H1 (cell line): ENCODE results near the gene ZC3H14. TPM values are rescaled to one million over a fixed set of nuclear protein-coding genes. Genes with fewer than 3 reads are reported as not detected.

Source experiments
- ASH2L ChIP-seq: fragments of 200-600, 300-600 bp; sonication (generic); IDR thresholded peaks from one replicate; pipeline ENCODE4 v1.7.1; 2017; ENCODE audit warnings: low read length
- HDAC2 ChIP-seq, 2 experiments: fragments of 300-600 bp in 1 of 2; sonication (generic) in 1 of 2; IDR thresholded peaks; 2 replicates each; pipeline ENCODE4 v1.6.1; 2011 to 2012; ENCODE audit warnings: low read depth in 2 of 2, low read length in 2 of 2, mild to moderate bottlenecking in 2 of 2, moderate library complexity in 2 of 2, borderline replicate concordance in 1 of 2, inconsistent platforms in 1 of 2
- KDM4A ChIP-seq: IDR thresholded peaks from one replicate; pipeline ENCODE4 v1.7.1; 2012; ENCODE audit warnings: low read depth, mild to moderate bottlenecking, moderate library complexity, low read length, inconsistent platforms; ENCODE audit not compliant: severe bottlenecking
- POLR2A ChIP-seq, 2 experiments: IDR thresholded peaks; 1 replicate in 1 of 2; 2 replicates in 1 of 2; pipeline ENCODE4 v1.6.1; 2011; ENCODE audit warnings: low read depth in 2 of 2, low read length in 2 of 2, mild to moderate bottlenecking in 2 of 2; ENCODE audit errors: control extremely low read depth in 1 of 2
- ZNF274 ChIP-seq: IDR thresholded peaks from 2 replicates; pipeline ENCODE4 v1.7.0; 2012; ENCODE audit warnings: low read length, borderline replicate concordance; ENCODE audit errors: extremely low read depth
- polyA plus RNA-seq, 7 experiments: library from polyadenylated mRNA; depleted of rRNA in 3 of 7; stranded (reverse) in 5 of 7; unstranded in 2 of 7; fragments of >200 nt in 5 of 7; fragments of 200-250 nt in 2 of 7; gene quantifications; 1 replicate in 5 of 7; 2 replicates in 1 of 7; 4 replicates in 1 of 7; pipeline versions ENCODE4 v1.2.1 to v1.2.3, GENCODE V29; 2011 to 2013; ENCODE audit warnings: missing spikeins in 2 of 7, mixed read lengths in 2 of 7
- total RNA-seq: library from RNA; stranded (reverse); fragmentation: NEBNext Ultra II Directional; extraction: Animal tissue kit (Norgen Biotek cat#: 25700); gene quantifications from 2 replicates; pipeline ENCODE4 v1.2.1, GENCODE V29; 2021
- TF ChIP-seq, protein P1 (sequence below): IDR thresholded peaks from 2 replicates; pipeline ENCODE4 v1.6.1; 2012; ENCODE audit warnings: inconsistent platforms

The ZC3H14 gene
- total and polyA plus RNA-seq, 2 of the 8 experiments (the other 6 are each of a cell fraction or from before 2014, with no cell fraction given) = 86.0 to 99.1 TPM

DNA sequence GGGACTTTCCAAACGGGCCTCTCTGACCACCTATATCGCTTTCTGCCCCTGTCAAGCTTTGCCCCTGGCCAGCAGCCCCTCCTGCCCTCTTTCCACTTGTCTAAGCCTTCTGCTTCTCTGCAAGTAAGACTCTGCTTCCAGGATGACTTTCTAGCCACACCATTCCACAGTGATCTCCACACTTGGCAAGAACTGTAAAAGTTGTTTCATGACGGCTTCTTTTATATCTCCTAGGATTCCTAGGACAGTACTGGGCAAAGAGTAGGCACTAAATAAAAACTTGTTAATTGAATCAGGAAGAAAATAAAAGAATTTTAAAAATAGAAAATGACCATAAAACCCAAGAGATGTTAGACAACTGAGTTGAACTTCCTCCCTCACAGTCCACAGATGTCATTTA is 6.3 kb upstream of the ZC3H14 start (continued):
- TF ChIP-seq POLR2A (IDR thresholded peaks at IDR 0.05; ENCODE audit: control extremely low read depth in 1 of 2, low read depth in 2 of 2, low read length in 2 of 2) (no peak), HDAC2 (IDR thresholded peaks at IDR 0.05; ENCODE audit: borderline replicate concordance in 1 of 2, low read depth in 2 of 2, low read length in 2 of 2) (no peak), KDM4A (no peak), ASH2L (no peak), ZNF274 (no peak)
- TF ChIP-seq, protein P1, sequence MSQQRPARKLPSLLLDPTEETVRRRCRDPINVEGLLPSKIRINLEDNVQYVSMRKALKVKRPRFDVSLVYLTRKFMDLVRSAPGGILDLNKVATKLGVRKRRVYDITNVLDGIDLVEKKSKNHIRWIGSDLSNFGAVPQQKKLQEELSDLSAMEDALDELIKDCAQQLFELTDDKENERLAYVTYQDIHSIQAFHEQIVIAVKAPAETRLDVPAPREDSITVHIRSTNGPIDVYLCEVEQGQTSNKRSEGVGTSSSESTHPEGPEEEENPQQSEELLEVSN = no peak
